ENCODE measurements around the gene ZFYVE21. TPM values are rescaled to one million over a fixed set of nuclear protein-coding genes. Genes with fewer than 3 reads are reported as not detected.

Gene ZFYVE21
- total and polyA plus RNA-seq, 2 experiments from 2014 or later, result 39.4 to 55.2 TPM

GRCh38 chr14:103728721-103729120 is 13.1 kb downstream of the ZFYVE21 start:
- H3K27me3 ChIP-seq, result no peaks in the 10 kb centered on the region
- peaks cover 22% of the 10 kb centered on the region for H4K20me1 ChIP-seq (ENCODE audit: insufficient read depth, poor library complexity, severe bottlenecking)
- H3K79me2 ChIP-seq, result peaks cover 39% of the 10 kb centered on the region

GRCh38 chr14:103729496-103730448 is 14.2 kb downstream of the ZFYVE21 start:
- Histone ChIP-seq H3K4me3 (no peak overlapping the region), H3K4me2 (no peak overlapping the region), H3K27ac (no peak overlapping the region), H3K9me3 (ENCODE audit: low read depth) (no peaks in the 10 kb centered on the region), H2AFZ (no peak overlapping the region), H3K79me2 (peaks cover 29% of the 10 kb centered on the region), H3K9me2 (replicated peaks; ENCODE audit: insufficient read depth) (no peaks in the 10 kb centered on the region), H3K27me3 (no peaks in the 10 kb centered on the region), H3K36me3 (replicated peaks; ENCODE audit: insufficient read depth, low read depth) (no peaks in the 10 kb centered on the region), H3K4me1 (ENCODE audit: insufficient read depth) (no peaks in the 10 kb centered on the region), H4K20me1 (ENCODE audit: insufficient read depth, poor library complexity, severe bottlenecking) (peaks cover 15% of the 10 kb centered on the region)
- DNase-seq (ENCODE audit: low spot score), result no peak
- WGBS (ENCODE audit: low lambda C conversion rate, missing lambda C conversion rate), result 90% methylated on average over 24 of the region's 24 CpGs
- TF ChIP-seq EZH2 (IDR thresholded peaks at IDR 0.05; ENCODE audit: borderline replicate concordance), result no peak
- TF ChIP-seq EZH2phosphoT487 (IDR thresholded peaks at IDR 0.05; ENCODE audit: low read depth, severe bottlenecking, unreplicated experiment), result no peak
- TF ChIP-seq, protein P1, sequence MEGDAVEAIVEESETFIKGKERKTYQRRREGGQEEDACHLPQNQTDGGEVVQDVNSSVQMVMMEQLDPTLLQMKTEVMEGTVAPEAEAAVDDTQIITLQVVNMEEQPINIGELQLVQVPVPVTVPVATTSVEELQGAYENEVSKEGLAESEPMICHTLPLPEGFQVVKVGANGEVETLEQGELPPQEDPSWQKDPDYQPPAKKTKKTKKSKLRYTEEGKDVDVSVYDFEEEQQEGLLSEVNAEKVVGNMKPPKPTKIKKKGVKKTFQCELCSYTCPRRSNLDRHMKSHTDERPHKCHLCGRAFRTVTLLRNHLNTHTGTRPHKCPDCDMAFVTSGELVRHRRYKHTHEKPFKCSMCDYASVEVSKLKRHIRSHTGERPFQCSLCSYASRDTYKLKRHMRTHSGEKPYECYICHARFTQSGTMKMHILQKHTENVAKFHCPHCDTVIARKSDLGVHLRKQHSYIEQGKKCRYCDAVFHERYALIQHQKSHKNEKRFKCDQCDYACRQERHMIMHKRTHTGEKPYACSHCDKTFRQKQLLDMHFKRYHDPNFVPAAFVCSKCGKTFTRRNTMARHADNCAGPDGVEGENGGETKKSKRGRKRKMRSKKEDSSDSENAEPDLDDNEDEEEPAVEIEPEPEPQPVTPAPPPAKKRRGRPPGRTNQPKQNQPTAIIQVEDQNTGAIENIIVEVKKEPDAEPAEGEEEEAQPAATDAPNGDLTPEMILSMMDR (IDR thresholded peaks at IDR 0.05; ENCODE audit: poor library complexity), result no peak

More at GRCh38 chr14:103728721-103729120, 13.1 kb downstream of the ZFYVE21 start:
- Histone ChIP-seq H3K4me1 (ENCODE audit: insufficient read depth) (peaks cover under 1% of the 10 kb centered on the region), H3K4me3 (no peak overlapping the region), H3K27ac (no peak overlapping the region), H3K9me3 (ENCODE audit: low read depth) (no peaks in the 10 kb centered on the region), H3K9me2 (replicated peaks; ENCODE audit: insufficient read depth) (no peaks in the 10 kb centered on the region), H3K4me2 (no peak overlapping the region), H3K36me3 (replicated peaks; ENCODE audit: insufficient read depth, low read depth) (no peaks in the 10 kb centered on the region), H2AFZ (no peak overlapping the region)
- WGBS (ENCODE audit: low lambda C conversion rate, missing lambda C conversion rate), result 89% methylated on average over 12 of the region's 12 CpGs
- TF ChIP-seq, protein P1 (IDR thresholded peaks at IDR 0.05; ENCODE audit: poor library complexity), result no peak
- TF ChIP-seq EZH2phosphoT487 (IDR thresholded peaks at IDR 0.05; ENCODE audit: low read depth, severe bottlenecking, unreplicated experiment) (no peak), EZH2 (IDR thresholded peaks at IDR 0.05; ENCODE audit: borderline replicate concordance) (no peak)
- no peak for DNase-seq (ENCODE audit: low spot score)

- Histone ChIP-seq H4K20me1 (ENCODE audit: insufficient read depth, poor library complexity, severe bottlenecking) (peaks cover 9% of the 10 kb centered on the region), H3K27ac (no peak overlapping the region), H3K4me1 (ENCODE audit: insufficient read depth) (no peaks in the 10 kb centered on the region), H2AFZ (no peak overlapping the region), H3K4me3 (no peak overlapping the region), H3K79me2 (peaks cover 21% of the 10 kb centered on the region), H3K4me2 (no peak overlapping the region), H3K9me2 (replicated peaks; ENCODE audit: insufficient read depth) (no peaks in the 10 kb centered on the region), H3K27me3 (no peaks in the 10 kb centered on the region), H3K9me3 (ENCODE audit: low read depth) (no peaks in the 10 kb centered on the region), H3K36me3 (replicated peaks; ENCODE audit: insufficient read depth, low read depth) (no peaks in the 10 kb centered on the region)
- DNase-seq (ENCODE audit: low spot score), result no peak
- WGBS (ENCODE audit: low lambda C conversion rate, missing lambda C conversion rate), result 96% methylated on average over 15 of the region's 15 CpGs
- TF ChIP-seq, protein P1 (IDR thresholded peaks at IDR 0.05; ENCODE audit: poor library complexity), result no peak
- TF ChIP-seq EZH2phosphoT487 (IDR thresholded peaks at IDR 0.05; ENCODE audit: low read depth, severe bottlenecking, unreplicated experiment) (no peak), EZH2 (IDR thresholded peaks at IDR 0.05; ENCODE audit: borderline replicate concordance) (no peak)
Measured at GRCh38 chr14:103730490-103731035, 15.0 kb downstream of the ZFYVE21 start.

Data from hepatocyte (in vitro differentiated cells).